Measurements from ENCODE around the gene BMPER. TPM values are rescaled to one million over a fixed set of nuclear protein-coding genes. Genes with fewer than 3 reads are reported as not detected.

BMPER gene
- total RNA-seq, 4 donors from 2014 or later: 0.65 to 6.5 (median 3.5) TPM

GRCh38 chr7:34016876-34017275 is 111.5 kb downstream of the BMPER start:
- 88% methylated on average over 3 of the region's 3 CpGs for WGBS
- Histone ChIP-seq H3K4me1 (no peaks in the 10 kb centered on the region), H3K36me3 (no peaks in the 10 kb centered on the region), H3K4me3 (no peak overlapping the region), H3K27ac (replicated peaks in 1 of 4) (no peak overlapping the region), H3K9me3 (no peaks in the 10 kb centered on the region), H3K27me3 (no peaks in the 10 kb centered on the region)
- DNase-seq (ENCODE audit: extremely low spot score): no peak
- intact Hi-C loops (cut with DNase I): no loop called here
- TF ChIP-seq POLR2A (IDR thresholded peaks at IDR 0.05; ENCODE audit: low read depth) (no peak), POLR2AphosphoS5 (IDR thresholded peaks at IDR 0.05) (no peak), EP300 (IDR thresholded peaks at IDR 0.05) (no peak)
- TF ChIP-seq, protein P1, sequence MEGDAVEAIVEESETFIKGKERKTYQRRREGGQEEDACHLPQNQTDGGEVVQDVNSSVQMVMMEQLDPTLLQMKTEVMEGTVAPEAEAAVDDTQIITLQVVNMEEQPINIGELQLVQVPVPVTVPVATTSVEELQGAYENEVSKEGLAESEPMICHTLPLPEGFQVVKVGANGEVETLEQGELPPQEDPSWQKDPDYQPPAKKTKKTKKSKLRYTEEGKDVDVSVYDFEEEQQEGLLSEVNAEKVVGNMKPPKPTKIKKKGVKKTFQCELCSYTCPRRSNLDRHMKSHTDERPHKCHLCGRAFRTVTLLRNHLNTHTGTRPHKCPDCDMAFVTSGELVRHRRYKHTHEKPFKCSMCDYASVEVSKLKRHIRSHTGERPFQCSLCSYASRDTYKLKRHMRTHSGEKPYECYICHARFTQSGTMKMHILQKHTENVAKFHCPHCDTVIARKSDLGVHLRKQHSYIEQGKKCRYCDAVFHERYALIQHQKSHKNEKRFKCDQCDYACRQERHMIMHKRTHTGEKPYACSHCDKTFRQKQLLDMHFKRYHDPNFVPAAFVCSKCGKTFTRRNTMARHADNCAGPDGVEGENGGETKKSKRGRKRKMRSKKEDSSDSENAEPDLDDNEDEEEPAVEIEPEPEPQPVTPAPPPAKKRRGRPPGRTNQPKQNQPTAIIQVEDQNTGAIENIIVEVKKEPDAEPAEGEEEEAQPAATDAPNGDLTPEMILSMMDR (IDR thresholded peaks at IDR 0.05): no peak

GRCh38 chr7:34019301-34019790 is 114.0 kb downstream of the BMPER start:
- no peaks in the 10 kb centered on the region for H3K4me1 ChIP-seq
- H3K4me3 ChIP-seq: no peak overlapping the region
- WGBS: 73% methylated on average over 7 of the region's 7 CpGs
- no peak overlapping the region for H3K27ac ChIP-seq (replicated peaks in 1 of 4)
- H3K27me3 ChIP-seq: no peaks in the 10 kb centered on the region
- TF ChIP-seq POLR2A (IDR thresholded peaks at IDR 0.05; ENCODE audit: low read depth): no peak
- TF ChIP-seq, protein P1 (IDR thresholded peaks at IDR 0.05): no peak
- TF ChIP-seq EP300 (IDR thresholded peaks at IDR 0.05): no peak
- no peak for TF ChIP-seq POLR2AphosphoS5 (IDR thresholded peaks at IDR 0.05)
- no peak for DNase-seq (ENCODE audit: extremely low spot score)
- no peaks in the 10 kb centered on the region for H3K36me3 ChIP-seq
- no peaks in the 10 kb centered on the region for H3K9me3 ChIP-seq
- intact Hi-C loops (cut with DNase I): no loop called here

- 84% methylated on average over 5 of the region's 5 CpGs for WGBS
- DNase-seq (ENCODE audit: extremely low spot score): no peak
- intact Hi-C loops (cut with DNase I): no loop called here
- TF ChIP-seq EP300 (IDR thresholded peaks at IDR 0.05) (no peak), POLR2AphosphoS5 (IDR thresholded peaks at IDR 0.05) (no peak), POLR2A (IDR thresholded peaks at IDR 0.05; ENCODE audit: low read depth) (no peak)
- TF ChIP-seq, protein P1 (IDR thresholded peaks at IDR 0.05): no peak
- H3K27ac ChIP-seq (replicated peaks in 1 of 4): no peak overlapping the region
- H3K4me1 ChIP-seq: peaks cover 0 to 19% (median 2%) of the 10 kb centered on the region in 4 donors
- H3K4me3 ChIP-seq: no peak overlapping the region
- H3K36me3 ChIP-seq: no peaks in the 10 kb centered on the region
- no peaks in the 10 kb centered on the region for H3K9me3 ChIP-seq
- H3K27me3 ChIP-seq: no peaks in the 10 kb centered on the region
These were observed 117.3 kb downstream of the BMPER start for GRCh38 chr7:34022626-34023025.

DNA sequence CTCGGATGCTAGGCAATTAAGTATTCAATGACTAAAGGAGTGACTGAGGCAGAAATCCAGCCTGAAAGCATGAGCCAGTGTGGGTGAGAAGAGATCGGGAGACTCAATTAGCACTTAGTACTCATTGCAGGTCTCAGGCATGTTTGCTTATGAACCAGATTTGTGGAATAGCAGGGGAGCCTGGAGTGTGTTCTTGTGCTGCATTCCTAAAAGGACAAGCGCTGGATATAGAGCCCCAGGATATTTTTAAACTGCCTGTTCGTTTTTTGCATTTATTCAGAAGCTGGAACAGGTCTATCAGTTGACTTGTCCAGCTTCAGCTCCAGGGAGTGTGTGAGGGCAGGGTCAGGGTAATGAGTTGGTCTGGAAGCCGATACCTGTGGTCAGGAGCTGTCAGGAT is 120.3 kb downstream of the BMPER start:
- no peaks in the 10 kb centered on the region for H3K27me3 ChIP-seq
- H3K4me1 ChIP-seq: peaks cover 0 to 19% (median 2%) of the 10 kb centered on the region in 4 donors
- no peak overlapping the region for H3K4me3 ChIP-seq
- intact Hi-C loops (cut with DNase I): no loop called here
- H3K27ac ChIP-seq (replicated peaks in 1 of 4): no peak overlapping the region
- DNase-seq (ENCODE audit: extremely low spot score): no peak
- H3K36me3 ChIP-seq: no peaks in the 10 kb centered on the region
- WGBS: 47% methylated on average over 5 of the region's 5 CpGs
- no peaks in the 10 kb centered on the region for H3K9me3 ChIP-seq
- TF ChIP-seq POLR2A (IDR thresholded peaks at IDR 0.05; ENCODE audit: low read depth) (no peak), POLR2AphosphoS5 (IDR thresholded peaks at IDR 0.05) (no peak), EP300 (IDR thresholded peaks at IDR 0.05) (no peak)
- TF ChIP-seq, protein P1 (IDR thresholded peaks at IDR 0.05): no peak

All from esophagus muscularis mucosa (tissue), 4 donors.